PC-9 (cell line): ENCODE results near the gene ZSCAN31. TPM values are rescaled to one million over a fixed set of nuclear protein-coding genes. Genes with fewer than 3 reads are reported as not detected.

Experiments
- BruUV-seq: library from RNA; stranded (reverse); fragments of 400-500 nt; replicated peaks from 2 replicates; lab custom pipeline; 2021; lab: Mats Ljungman, UMichigan
- CTCF ChIA-PET: fragments of 300-600 bp; sonication (Branson Sonifier 250); formaldehyde crosslinking; loops from one replicate; lab custom pipeline; 2022; ENCODE audit warnings: antibody characterized with exemption; lab: Charles Lee
- POLR2A ChIA-PET: fragments of 300-600 bp; sonication (Branson Sonifier 250); formaldehyde crosslinking; loops from one replicate; lab custom pipeline; 2022; ENCODE audit warnings: antibody characterized with exemption; ENCODE audit not compliant: unreplicated experiment; lab: Charles Lee
- DNase-seq, 2 experiments: peaks; one replicate each; pipeline versions ENCODE4 v3.0.0 to v3.0.0-alpha.2; 2015 to 2022; ENCODE audit warnings: mixed read lengths in 1 of 2
- H2AFZ ChIP-seq: fragments of 200-600 bp; sonication (generic); 2 replicates; pipeline ENCODE4 v1.8.1; 2017; ENCODE audit warnings: antibody characterized with exemption
- H3F3A ChIP-seq: fragments of 200-600 bp; sonication (generic); 2 replicates; pipeline ENCODE4 v1.8.1; 2017; ENCODE audit warnings: antibody characterized with exemption, mild to moderate bottlenecking, low read depth; ENCODE audit not compliant: insufficient read depth
- H3K27ac ChIP-seq: fragments of 200-600 bp; sonication (generic); 2 replicates; pipeline ENCODE4 v1.6.1; 2016; ENCODE audit warnings: mixed run types
- H3K27me3 ChIP-seq: fragments of 200-600 bp; sonication (generic); 2 replicates; pipeline ENCODE4 v1.6.1; 2016; ENCODE audit warnings: low read depth, mixed run types; ENCODE audit not compliant: insufficient read depth
- H3K36me3 ChIP-seq: fragments of 200-600 bp; sonication (generic); 2 replicates; pipeline ENCODE4 v1.6.1; 2016; ENCODE audit warnings: low read depth, mixed run types
- H3K4me1 ChIP-seq: fragments of 200-600 bp; sonication (generic); replicated peaks from 2 replicates; pipeline ENCODE4 v1.6.1; 2016; ENCODE audit warnings: mixed run types; ENCODE audit not compliant: insufficient read depth
- H3K4me2 ChIP-seq: fragments of 200-600 bp; sonication (generic); 2 replicates; pipeline ENCODE4 v1.6.1; 2017; ENCODE audit warnings: mixed run types
- H3K4me3 ChIP-seq: fragments of 200-600 bp; sonication (generic); 2 replicates; pipeline ENCODE4 v1.6.1; 2016; ENCODE audit warnings: mixed run types
- H3K79me2 ChIP-seq: fragments of 200-600 bp; sonication (generic); 2 replicates; pipeline ENCODE4 v1.6.1; 2017; ENCODE audit warnings: low read depth, mixed run types
- H3K9me2 ChIP-seq: fragments of 200-600 bp; sonication (generic); 2 replicates; pipeline ENCODE4 v1.8.1; 2017; ENCODE audit warnings: mild to moderate bottlenecking; ENCODE audit not compliant: insufficient read depth
- H3K9me3 ChIP-seq: fragments of 200-600 bp; sonication (generic); 2 replicates; pipeline ENCODE4 v1.8.1; 2016; ENCODE audit warnings: low read depth; ENCODE audit not compliant: insufficient read depth
- H4K20me1 ChIP-seq: fragments of 200-600 bp; sonication (generic); 2 replicates; pipeline ENCODE4 v1.8.1; 2017; ENCODE audit not compliant: insufficient read depth
- CTCF ChIP-seq: fragments of 200-600 bp; sonication (generic); conservative IDR thresholded peaks from 2 replicates; pipeline ENCODE4 v1.6.1; 2017; ENCODE audit warnings: mixed run types, antibody characterized with exemption, mild to moderate bottlenecking, moderate library complexity
- EZH2 ChIP-seq: fragments of 200-600 bp; sonication (generic); IDR thresholded peaks from 2 replicates; pipeline ENCODE4 v1.8.0; 2017; ENCODE audit warnings: antibody characterized with exemption, low read depth
- intact Hi-C: fragments of 100-400 bp; cut with micrococcal nuclease; formaldehyde crosslinking; loops from one replicate; pipeline ENCODE4 v1.10.0; 2022; ENCODE audit not compliant: unreplicated experiment
- total RNA-seq: library from RNA; stranded (reverse); gene quantifications from 2 replicates; pipeline ENCODE4 v1.2.3, GENCODE V29; 2021

The ZSCAN31 gene
- total RNA-seq, 1 experiment from 2014 or later, result 88.8 TPM

GRCh38 chr6:28349344-28349891 is 13.5 kb upstream of the ZSCAN31 start:
- Histone ChIP-seq H3K79me2 (peaks cover 40% of the 10 kb centered on the region), H3K9me3 (no peaks in the 10 kb centered on the region), H3F3A (peaks cover 7% of the 10 kb centered on the region; the same call in 1 of the 2 replicates), H3K4me3 (peak overlapping the region; percentile 84), H4K20me1 (no peaks in the 10 kb centered on the region), H3K27ac (no peak overlapping the region), H3K9me2 (no peaks in the 10 kb centered on the region), H3K4me2 (peak overlapping the region; percentile 84), H2AFZ (peak overlapping the region; percentile 98), H3K27me3 (peaks cover 4% of the 10 kb centered on the region; the same call in 1 of the 2 replicates), H3K36me3 (no peaks in the 10 kb centered on the region), H3K4me1 (peaks cover 23% of the 10 kb centered on the region)
- ChIA-PET POLR2A (interaction anchor here (0.5 to 0.7 kb wide), 5 partner anchors 167 to 1026 kb away, joined by 3 to 9 read pairs (median 6); no protein-coding TSS in a partner anchor), CTCF (no interaction called here)
- BruUV-seq, result no TSS peak
- intact Hi-C loops, result no loop called here
- TF ChIP-seq CTCF, result no peak
- TF ChIP-seq EZH2, result no peak
- DNase-seq, result no peak

- Histone ChIP-seq H3K36me3 (no peaks in the 10 kb centered on the region), H2AFZ (no peak overlapping the region), H3K4me2 (no peak overlapping the region), H3F3A (0 out of 2 replicates have a peak, but pooled peaks cover 7% of the 10 kb centered on the region), H3K4me3 (no peak overlapping the region), H4K20me1 (no peaks in the 10 kb centered on the region), H3K9me3 (no peaks in the 10 kb centered on the region), H3K27ac (no peak overlapping the region), H3K9me2 (no peaks in the 10 kb centered on the region), H3K79me2 (peaks cover 21% of the 10 kb centered on the region), H3K27me3 (peaks cover 11% of the 10 kb centered on the region), H3K4me1 (peaks cover 17% of the 10 kb centered on the region)
- POLR2A ChIA-PET, result interaction anchor here (0.6 kb wide), 1 partner anchor 12 kb away, joined by 3 read pairs; no protein-coding TSS in a partner anchor
- intact Hi-C loops, result no loop called here
- no peak for TF ChIP-seq EZH2
- TF ChIP-seq CTCF, result no peak
- CTCF ChIA-PET, result no interaction called here
- BruUV-seq, result no TSS peak
- no peak for DNase-seq
Observed at GRCh38 chr6:28347119-28347518, 11.2 kb upstream of the ZSCAN31 start.

- H3K4me3 ChIP-seq, result no peak overlapping the region
- H3F3A ChIP-seq, result no peaks in the 10 kb centered on the region
- H3K4me1 ChIP-seq, result no peaks in the 10 kb centered on the region
- ChIA-PET POLR2A (interaction anchor here (0.5 kb wide), 1 partner anchor 753 kb away, joined by 3 read pairs; no protein-coding TSS in a partner anchor), CTCF (no interaction called here)
- 0 out of 2 replicates have a peak, but pooled peaks cover 6% of the 10 kb centered on the region for H3K9me3 ChIP-seq
- no peak overlapping the region for H3K27ac ChIP-seq
- no peaks in the 10 kb centered on the region for H4K20me1 ChIP-seq
- peaks cover 11% of the 10 kb centered on the region for H3K27me3 ChIP-seq
- intact Hi-C loops, result no loop called here
- H3K36me3 ChIP-seq, result no peaks in the 10 kb centered on the region
- no peak overlapping the region for H3K4me2 ChIP-seq
- peaks cover 3% of the 10 kb centered on the region; the same call in 1 of the 2 replicates for H3K79me2 ChIP-seq
- H2AFZ ChIP-seq, result no peak overlapping the region
- H3K9me2 ChIP-seq, result no peaks in the 10 kb centered on the region
- DNase-seq, result no peak
- BruUV-seq, result no TSS peak
- no peak for TF ChIP-seq EZH2
- no peak for TF ChIP-seq CTCF
Observed at GRCh38 chr6:28345201-28345600, 9.3 kb upstream of the ZSCAN31 start.
